ENCODE measurements around the gene BRIX1. TPM values are rescaled to one million over a fixed set of nuclear protein-coding genes. Genes with fewer than 3 reads are reported as not detected.

BRIX1 gene, protein sequence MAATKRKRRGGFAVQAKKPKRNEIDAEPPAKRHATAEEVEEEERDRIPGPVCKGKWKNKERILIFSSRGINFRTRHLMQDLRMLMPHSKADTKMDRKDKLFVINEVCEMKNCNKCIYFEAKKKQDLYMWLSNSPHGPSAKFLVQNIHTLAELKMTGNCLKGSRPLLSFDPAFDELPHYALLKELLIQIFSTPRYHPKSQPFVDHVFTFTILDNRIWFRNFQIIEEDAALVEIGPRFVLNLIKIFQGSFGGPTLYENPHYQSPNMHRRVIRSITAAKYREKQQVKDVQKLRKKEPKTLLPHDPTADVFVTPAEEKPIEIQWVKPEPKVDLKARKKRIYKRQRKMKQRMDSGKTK
- 10 to 100 TPM; 49.7 to 66.1 (median 59.0) TPM for polyA plus RNA-seq (ENCODE audit: insufficient read length in 4 of 4)

- peak; percentile 92 to 95 (median 94) for DNase-seq (ENCODE audit: low read depth in 4 of 4, low spot score in 3 of 4)
Measured at GRCh38 chr5:34915139-34915855, at the start of gene BRIX1, which contains the start of gene RAD1. Gene BRIX1, plus strand, starts transcription at chr5:34915711. Its CDS starts 28 bp downstream, at chr5:34915739. Gene RAD1, minus strand, starts transcription at chr5:34915504. Its CDS starts 612 bp downstream, at chr5:34914892.

- DNase-seq (ENCODE audit: low read depth in 4 of 4, low spot score in 3 of 4), result no peak
Measured at GRCh38 chr5:34866989-34867471, 48.5 kb upstream of the BRIX1 start.

DNA sequence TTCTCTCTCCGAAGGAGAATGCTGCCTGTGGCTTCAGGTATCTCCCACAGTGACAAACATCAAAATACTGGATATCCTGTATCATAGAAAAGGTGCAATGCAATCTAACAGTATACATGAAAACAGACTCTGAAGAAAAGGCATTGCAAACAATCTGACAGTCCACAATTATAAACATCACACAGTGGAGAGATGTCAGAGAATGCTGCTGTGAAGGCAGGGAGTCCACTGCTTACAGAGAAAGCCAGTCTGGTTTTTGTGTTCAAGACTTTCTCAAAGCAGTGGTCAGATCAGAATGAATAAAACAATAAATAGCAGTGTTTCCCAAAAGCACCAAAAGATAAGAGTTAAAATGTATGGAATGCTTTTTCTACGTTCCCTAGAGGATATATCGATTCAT, 47.9 kb upstream of the BRIX1 start:
- no peak for DNase-seq (ENCODE audit: low read depth in 4 of 4, low spot score in 3 of 4)

DNA sequence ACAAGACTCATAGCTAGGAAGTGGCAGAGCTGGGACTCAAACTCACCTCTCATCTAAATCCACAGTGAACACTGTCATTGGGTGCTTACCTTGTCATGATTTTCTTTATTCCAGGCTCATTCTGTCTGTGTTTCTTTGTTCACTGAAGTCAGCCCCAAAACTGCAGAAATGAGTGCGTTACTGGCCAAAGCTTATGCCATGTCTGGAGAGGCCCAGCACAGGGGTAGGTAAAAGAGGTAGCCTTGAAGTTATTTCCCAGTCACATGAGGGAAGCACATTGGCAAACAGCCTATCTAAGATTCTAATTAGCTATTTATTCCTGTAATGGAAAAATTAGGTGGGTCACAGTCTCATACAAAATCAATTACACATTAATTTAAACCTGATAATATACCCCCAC, 46.7 kb upstream of the BRIX1 start:
- no peak for DNase-seq (ENCODE audit: low read depth in 4 of 4, low spot score in 3 of 4)

DNA sequence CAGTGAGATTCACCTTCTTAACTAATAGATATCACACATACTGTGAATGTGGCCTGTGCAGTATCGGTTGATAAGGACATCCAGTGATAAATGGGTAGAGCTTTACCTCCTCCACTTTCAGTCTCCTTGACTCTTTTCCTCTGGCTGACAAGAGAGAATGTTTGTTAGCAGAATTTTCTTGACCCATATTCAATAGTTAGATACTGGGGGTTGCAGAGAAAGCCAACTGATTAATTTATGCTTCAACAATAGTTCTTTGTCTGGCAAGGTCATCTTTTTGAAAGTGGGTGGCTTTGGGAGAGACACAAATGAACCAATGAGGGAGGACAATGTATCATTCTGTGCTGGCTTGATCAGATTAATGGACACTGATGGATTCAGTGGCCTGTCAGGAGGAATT, 46.3 kb upstream of the BRIX1 start:
- no peak for DNase-seq (ENCODE audit: low read depth in 4 of 4, low spot score in 3 of 4)

- DNase-seq (ENCODE audit: low read depth in 4 of 4, low spot score in 3 of 4), result no peak
Measured at GRCh38 chr5:34870382-34870781, 45.1 kb upstream of the BRIX1 start.

- DNase-seq (ENCODE audit: low read depth in 4 of 4, low spot score in 3 of 4), result no peak
Measured at GRCh38 chr5:34876275-34876674, 39.2 kb upstream of the BRIX1 start.

DNA sequence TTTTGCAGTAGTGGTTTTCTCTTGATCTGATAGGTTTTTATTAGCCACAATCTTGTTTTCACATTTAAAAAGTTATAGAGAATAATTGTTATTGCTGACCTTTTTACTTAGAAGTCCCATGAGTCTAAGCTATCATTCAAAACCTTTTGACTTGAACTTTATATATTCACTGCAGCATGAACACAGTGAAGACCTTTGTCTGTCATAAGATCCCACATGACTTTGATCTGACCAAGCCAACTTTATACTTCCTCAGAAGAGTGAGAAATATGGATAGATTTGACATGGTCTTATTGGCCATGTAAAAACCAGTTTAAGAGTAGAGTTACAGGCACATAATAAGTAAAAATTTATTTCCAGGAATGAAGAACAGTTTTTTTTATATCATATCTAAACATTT, 34.3 kb upstream of the BRIX1 start:
- no peak for DNase-seq (ENCODE audit: low read depth in 4 of 4, low spot score in 3 of 4)

DNA sequence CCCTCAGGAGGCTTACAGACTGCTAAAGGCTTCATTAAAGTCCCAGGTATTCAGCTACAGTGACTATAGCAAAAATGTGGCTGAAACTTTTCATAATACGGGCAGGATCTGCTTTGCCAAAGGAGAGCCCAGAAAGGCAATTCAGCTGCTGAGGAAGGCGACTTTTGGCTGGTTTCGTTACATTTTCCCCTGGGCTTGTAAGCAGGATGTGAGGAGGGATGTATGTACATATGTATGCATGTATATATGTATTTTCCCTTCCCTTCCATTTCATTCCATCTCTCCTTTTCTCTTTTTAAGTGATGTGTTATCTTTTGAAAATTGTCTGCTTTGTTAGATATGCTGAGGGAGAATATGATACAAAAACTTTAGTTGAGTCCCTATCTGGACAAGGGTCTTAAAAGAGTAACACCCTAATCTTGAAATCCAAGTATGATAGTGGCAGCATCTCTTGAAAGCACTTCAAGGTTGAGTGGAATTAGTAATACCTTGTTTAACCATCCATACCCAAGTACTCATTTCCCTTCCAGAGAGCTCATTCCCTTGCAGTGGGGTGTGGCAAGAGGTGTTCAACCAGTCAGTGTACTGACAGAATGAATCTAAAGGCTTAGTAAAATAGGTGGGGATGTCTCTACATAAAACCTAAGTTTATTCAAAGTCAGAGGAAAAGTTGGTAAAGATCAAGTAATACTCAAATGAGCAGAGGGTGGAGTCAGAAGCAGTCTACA, 29.0 kb upstream of the BRIX1 start:
- DNase-seq (ENCODE audit: low read depth in 4 of 4, low spot score in 3 of 4), result no peak

- DNase-seq (ENCODE audit: low read depth in 4 of 4, low spot score in 3 of 4), result no peak
Measured at GRCh38 chr5:34889394-34889793, 26.1 kb upstream of the BRIX1 start.

GRCh38 chr5:34891981-34892380, 23.5 kb upstream of the BRIX1 start:
- no peak for DNase-seq (ENCODE audit: low read depth in 4 of 4, low spot score in 3 of 4)

DNA sequence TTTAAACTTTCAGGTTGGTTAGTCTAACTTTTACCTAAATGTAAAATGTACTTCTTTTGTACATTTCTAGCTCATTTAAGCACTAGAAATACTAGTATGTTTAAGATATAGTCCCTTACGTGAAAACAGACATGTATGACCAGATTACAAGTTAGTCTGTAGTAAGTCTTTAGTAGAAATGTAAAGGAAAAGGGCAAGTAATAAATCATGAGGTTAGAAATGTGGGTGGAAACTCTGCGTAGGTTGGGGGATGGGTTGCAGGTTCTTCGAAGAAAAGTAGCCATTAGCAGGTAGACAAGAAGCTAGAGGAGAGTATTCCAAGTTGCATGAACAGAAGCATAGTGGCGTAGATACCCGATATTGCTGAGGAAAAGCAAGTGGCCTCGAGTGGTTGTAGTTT, 23.1 kb upstream of the BRIX1 start:
- no peak for DNase-seq (ENCODE audit: low read depth in 4 of 4, low spot score in 3 of 4)

GRCh38 chr5:34894716-34895115, 20.8 kb upstream of the BRIX1 start:
- DNase-seq (ENCODE audit: low read depth in 4 of 4, low spot score in 3 of 4), result no peak

DNA sequence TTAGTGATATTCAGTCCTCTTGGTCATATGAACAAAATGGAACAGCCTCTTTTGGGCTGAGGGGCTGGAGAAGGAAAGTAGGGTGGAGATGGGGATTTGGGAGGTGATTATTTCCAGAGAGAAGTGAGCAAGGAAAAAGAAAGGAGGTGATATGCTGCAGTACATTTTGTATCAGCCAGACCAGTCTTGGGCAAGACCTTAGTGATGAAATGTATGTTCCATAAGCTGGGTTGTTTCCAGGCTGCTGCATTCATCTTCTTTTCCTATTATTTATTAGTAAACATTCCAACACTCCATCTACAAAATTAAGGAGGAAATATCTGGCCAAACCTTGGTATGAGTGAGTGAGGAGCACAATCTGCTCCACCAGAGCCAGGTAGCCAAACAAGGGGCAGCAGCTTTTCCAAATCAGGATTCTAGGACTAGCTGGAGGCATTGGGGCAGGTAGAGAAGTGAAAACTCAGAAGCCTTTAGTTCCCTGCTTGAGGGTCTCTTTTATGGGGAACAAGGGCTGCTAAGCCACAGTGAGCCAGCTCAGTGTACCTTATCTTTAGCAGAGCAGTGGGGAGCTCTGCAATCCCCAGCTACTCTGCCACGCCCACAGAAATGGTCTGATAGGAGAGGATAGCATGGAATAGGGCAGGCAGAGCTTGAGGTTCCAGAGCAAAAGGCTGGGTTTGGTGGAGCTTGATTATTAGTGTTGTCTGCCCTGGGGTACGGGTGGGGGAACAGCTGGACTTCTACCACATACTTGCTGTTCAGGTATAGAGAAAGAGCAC, 19.7 kb upstream of the BRIX1 start:
- no peak for DNase-seq (ENCODE audit: low read depth in 4 of 4, low spot score in 3 of 4)

GRCh38 chr5:34897646-34898045, 17.9 kb upstream of the BRIX1 start:
- DNase-seq (ENCODE audit: low read depth in 4 of 4, low spot score in 3 of 4), result no peak

DNA sequence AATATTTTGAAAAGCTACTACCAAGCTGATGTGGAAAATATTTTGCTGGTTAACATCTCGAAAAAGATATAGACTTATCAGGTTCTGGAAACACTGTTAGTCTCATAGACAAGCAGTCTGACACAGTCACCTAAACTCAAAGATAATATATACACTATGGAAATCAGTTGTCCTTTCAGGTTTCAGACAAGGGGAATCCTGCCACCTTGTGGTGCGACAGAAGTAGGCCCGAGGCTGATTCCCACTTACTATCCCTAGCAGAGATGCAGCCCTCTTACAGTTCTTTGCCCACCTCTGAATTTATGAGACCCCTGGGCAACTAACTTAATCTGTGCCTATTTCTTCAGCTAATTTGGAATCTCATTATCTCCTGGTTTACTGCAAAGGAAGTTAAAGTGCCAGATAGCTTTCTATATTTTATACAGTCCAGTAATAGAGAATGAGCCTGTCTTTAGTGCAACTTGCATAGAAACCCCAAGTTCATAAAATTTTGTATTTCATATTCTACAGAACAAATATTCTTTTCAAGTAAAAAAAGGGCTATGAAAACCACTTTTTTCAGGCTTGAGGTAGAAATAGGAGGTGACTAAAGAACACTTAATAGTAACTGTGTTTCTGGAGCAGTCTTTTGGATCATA, 17.1 kb upstream of the BRIX1 start:
- peak; percentile 63 to 67 (median 66) for DNase-seq (ENCODE audit: low read depth in 4 of 4, low spot score in 3 of 4)

DNA sequence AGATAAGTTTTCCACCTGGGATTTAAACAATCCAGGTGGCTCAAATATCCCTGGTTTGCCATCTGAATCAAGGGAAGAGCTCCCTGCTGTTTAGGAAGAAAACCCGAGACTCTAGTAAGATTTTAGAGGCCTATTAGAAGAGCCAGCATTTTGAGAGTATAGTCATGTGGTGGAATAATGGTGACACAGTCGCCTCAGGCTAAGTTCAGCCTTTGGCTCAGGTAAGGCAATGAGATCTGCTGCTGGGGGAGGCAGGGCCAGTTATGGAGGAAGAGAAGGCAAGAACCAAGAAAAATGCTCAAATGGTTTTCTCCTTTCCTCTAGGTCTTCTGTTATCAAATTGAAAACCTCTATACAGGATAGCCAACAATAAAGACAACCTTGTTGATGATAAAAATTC, 16.4 kb upstream of the BRIX1 start:
- no peak for DNase-seq (ENCODE audit: low read depth in 4 of 4, low spot score in 3 of 4)

DNA sequence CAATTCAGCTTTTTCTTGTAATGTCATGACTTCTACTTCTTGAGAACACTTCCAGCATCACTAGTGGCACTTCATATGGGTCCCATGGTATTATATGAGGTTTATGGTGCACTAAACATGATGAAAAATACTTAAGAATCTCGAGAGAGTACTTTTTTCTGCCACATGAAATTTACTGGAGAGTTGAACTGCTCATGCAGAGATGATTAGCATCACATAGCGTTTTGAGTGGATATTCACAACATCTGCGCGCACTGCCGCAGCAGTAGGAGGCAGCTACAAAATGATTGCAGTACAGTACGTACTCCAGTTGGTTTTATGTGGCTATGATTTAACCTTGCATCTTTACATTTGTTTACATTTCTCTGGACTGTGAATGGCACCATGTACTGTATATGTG, 14.9 kb upstream of the BRIX1 start:
- DNase-seq (ENCODE audit: low read depth in 4 of 4, low spot score in 3 of 4), result no peak

DNA sequence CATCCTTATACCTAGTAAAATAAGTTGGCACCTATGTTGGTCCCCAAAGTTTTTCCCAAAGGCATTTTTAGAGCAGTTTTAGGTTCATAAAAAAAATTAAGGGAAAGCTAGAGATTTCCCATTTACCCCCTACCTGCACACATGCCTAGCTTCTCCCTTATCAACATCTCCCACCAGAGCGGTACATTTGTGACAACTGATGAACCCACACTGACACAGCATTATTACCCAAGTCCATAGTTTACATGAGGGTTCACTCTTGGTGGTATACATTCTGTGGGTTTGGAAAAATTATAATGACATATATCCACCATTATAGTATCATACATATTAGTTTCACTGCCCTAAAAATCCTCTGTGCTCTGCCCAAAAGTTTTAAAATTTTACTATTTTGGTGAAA, 12.3 kb upstream of the BRIX1 start:
- DNase-seq (ENCODE audit: low read depth in 4 of 4, low spot score in 3 of 4), result no peak

DNA sequence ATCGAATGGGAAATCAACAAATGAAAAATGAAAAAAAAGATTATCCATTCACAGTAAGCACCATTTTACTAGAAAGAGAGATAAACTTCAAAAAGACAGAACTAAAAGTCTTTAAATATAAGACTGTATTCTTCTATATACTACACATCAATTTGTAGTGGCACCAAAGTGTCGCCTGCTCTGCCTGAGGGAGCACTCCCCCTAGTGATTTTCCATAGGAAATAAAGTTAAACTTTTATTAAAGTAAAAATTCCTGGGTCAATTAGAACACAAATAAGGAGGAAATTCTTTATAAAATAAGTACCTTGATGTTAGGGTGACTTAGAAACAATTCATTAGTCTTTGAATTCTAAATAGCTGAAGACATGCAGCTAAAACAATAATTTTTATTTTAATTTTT, 9.9 kb upstream of the BRIX1 start:
- no peak for DNase-seq (ENCODE audit: low read depth in 4 of 4, low spot score in 3 of 4)
